ENCODE data around the gene KIAA0319L.
"Not testable (repeated sequence)": the region's sequence is repeated elsewhere in the genome, so short reads cannot be mapped to it uniquely, and the experiment has no call there.

KIAA0319L gene

GRCh38 chr1:35477870-35478269 is 79.3 kb downstream of the KIAA0319L start:
- DNase-seq, result no peak

- no peak for DNase-seq
Measured at GRCh38 chr1:35475856-35476674, 81.1 kb downstream of the KIAA0319L start.

GRCh38 chr1:35475356-35475755 is 81.8 kb downstream of the KIAA0319L start:
- no peak for DNase-seq

DNA sequence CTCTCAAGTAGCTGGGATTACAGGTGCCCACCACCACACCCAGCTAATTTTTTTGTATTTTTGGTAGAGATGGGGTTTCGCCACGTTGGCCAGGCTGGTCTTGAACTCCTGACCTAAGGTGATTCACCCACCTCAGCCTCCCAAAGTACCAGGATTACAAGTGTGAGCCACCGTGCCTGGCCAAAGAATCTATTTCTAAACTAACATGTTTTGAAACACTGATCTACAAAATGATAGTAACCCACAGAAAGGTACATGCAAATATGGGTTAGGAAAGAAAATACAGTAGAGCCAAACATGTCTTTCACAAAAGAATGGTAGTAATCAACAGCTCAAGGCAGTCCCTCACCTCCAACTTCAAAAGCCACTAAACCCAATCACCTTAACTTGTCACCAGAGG is 84.0 kb downstream of the KIAA0319L start:
- DNase-seq, result not testable (repeated sequence)

- no peak for DNase-seq
Measured at GRCh38 chr1:35470977-35471613, 86.1 kb downstream of the KIAA0319L start.

DNA sequence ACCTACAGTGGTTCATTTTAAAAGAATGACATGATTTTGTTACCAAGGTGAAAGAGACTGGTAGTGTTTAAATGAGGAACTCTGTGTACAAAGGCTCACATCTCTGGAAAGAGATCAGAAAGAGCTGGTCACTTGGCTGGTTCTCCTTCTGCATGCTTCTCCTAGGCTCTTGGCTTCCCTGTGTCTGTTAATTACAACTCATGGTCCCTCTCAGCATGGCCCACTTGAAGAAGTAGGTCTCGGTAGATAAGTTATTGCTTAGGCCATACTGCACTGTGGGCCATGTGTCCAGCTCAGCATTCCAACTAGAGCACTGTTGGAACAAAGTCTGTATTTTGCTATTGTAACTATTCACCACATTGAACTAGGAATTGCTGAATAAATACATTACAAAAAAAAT is 91.1 kb downstream of the KIAA0319L start:
- no peak for DNase-seq

GRCh38 chr1:35463749-35464148 is 93.5 kb downstream of the KIAA0319L start:
- not testable (repeated sequence) for DNase-seq

DNA sequence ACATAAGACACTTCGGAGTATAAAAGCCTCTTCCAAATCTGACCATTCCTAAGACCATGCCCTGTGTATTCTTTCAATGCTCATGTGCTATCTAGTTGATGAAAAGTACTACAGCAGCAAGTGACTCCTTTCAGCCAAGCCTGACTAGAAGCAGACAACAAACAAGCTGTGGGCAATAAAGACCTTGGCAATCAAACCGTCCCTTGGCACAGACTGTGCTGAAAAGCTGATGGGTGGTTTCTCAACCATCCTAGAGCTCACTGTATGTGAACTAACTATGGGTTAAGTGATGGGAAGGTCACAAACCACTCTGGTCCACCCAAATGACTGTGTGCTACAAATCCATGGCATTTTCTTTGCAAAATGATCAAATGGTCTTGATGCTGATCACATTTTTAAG is 94.0 kb downstream of the KIAA0319L start:
- DNase-seq, result no peak

GRCh38 chr1:35461966-35462651 is 95.1 kb downstream of the KIAA0319L start:
- no peak for DNase-seq

DNA sequence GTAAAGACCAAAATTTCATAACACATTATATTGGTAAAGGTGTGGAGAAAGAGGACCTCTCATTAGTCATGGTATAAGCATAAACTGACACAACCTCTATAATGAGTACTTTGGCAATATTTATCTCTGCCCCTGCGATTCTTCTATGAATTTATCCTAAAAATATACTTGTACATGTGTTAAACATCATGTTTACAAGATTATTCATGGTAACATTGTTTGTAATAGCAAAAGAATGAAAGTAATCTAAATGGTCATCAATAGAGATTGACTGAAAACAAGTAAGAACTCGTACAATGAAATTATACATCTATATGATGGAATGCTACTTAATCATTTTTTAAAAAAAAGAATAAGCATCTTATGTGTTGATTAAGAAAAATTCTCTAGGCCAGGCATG is 96.4 kb downstream of the KIAA0319L start:
- DNase-seq, result no peak

- DNase-seq, result no peak
Measured at GRCh38 chr1:35454616-35455015, 102.6 kb downstream of the KIAA0319L start.

DNA sequence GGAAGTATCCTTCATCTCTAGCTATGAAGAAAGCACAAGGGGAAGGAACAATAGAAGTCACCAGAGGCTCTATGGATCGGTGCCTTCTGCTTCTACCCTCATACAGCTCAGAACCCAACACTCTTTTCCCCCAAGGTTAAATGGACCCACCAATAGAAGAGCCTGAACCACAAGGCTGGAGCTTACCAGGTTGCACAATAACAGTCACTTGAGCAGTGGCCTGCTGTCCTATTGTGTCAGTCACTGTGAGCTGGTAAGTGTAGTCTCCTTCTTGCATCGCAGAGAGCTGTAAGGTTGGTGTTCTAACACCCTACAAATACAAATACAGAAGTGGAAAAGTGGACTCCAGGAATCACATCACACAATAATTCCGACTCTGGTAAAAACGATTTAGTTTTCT is 103.0 kb downstream of the KIAA0319L start:
- no peak for DNase-seq

DNA sequence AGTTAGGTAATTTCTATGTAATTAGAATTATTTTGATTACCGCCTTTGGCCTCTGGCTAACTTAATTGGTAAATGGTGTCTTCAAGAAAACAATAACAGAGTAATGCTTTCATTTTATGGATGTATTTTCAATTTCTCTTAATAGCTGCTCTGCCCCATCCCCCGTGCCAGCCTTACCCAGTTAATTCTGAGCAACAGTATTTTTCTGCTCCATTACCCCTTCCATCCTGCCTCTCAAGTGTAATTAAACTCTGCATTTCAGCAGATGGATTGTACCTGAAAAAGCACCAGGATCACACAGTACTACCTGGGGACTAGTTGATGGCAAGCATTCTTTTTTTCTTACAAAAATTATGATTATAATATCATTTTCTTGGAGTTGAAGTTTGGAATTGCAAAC is 104.2 kb downstream of the KIAA0319L start:
- DNase-seq, result no peak

GRCh38 chr1:35452106-35452774 is 105.0 kb downstream of the KIAA0319L start:
- no peak for DNase-seq

- peak; percentile 71 to 73 for DNase-seq
Measured at GRCh38 chr1:35451125-35451528, 106.1 kb downstream of the KIAA0319L start.

DNA sequence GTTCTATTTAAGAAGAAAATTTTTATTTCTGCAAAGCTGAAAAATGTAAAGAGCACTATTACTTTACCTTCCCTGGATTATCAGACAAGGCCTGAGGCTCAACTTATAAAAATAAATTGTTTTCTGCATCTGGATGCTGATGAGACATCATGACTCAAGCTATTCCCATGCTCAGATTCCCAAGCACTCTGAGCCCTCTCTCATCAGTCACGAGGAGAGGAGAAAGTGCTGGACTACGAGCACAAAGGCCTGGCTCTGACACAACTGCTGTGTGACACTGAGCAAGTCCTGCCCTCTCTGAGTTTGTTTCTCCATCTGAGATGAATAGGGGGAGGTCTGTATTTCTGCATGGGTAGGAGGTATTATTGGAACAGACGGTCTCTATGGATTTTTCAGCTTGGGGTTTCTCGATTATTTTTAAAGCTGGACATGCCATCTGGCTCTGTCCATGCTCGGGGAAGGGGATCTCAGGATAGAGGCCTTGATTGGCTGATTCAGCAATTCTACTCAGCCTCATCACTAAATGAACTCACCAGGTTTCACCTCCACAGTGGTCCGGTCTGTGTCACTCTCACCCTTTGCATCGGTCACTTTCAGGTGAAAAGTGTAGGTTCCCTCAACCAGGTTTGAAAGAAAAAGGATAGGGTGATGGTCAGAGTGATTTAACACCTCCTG is 107.7 kb downstream of the KIAA0319L start:
- DNase-seq, result no peak

GRCh38 chr1:35448344-35448801 is 108.8 kb downstream of the KIAA0319L start:
- DNase-seq, result no peak

DNA sequence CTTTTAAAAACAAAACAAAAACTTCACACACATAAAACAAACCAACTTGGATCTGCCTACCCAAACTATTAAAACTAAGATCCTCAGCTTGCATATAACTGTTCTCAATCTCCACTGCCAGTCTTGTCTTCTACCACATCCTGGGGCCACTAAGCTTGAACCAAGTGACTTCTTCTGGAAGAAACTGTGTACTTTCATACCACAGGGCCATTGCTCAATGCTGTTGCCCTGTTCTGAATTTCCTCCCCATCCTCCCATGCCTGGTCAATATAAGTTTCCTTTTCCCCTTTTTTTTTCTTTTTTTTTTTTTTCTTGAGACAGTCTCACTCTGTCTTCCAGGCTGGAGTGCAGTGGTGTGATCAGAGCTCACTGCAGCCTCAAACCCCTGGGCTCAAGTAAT is 109.9 kb downstream of the KIAA0319L start:
- no peak for DNase-seq

DNA sequence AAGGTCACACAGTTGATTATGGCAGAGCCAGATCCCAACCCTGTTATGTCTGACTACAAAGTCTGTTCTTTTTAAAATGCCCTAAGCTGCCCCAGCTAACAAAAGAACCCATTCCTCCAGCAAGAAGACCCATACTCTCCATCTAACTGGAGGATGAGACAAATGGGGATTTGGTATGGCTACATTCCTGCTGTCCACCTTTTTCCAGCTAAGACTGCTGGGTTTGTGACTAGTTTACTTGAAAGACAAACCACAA is 112.8 kb downstream of the KIAA0319L start:
- DNase-seq, result no peak

- DNase-seq, result no peak
Measured at GRCh38 chr1:35443768-35444518, 113.3 kb downstream of the KIAA0319L start.

DNA sequence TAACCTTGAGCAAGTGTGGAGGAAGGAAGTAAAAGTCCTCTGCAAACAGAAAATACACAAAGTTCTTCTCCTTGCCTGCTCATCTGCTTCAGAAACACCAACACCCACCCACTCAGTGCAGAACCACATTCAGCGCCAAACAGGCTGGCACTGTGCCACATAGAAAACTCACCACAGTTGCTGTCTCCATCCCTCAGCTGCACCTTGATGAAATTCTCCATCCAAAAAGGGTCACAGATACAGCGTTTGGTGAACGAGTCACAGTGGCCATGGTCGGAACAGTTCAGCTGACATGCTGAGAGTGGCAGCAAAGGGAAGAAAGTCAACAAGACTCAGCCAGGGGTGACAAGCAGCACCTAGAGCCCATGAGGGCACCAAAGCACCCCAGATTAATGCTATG is 114.5 kb downstream of the KIAA0319L start:
- DNase-seq, result peak; percentile 16 to 30

GRCh38 chr1:35441926-35442579 is 115.2 kb downstream of the KIAA0319L start:
- DNase-seq, result no peak
